ENCODE measurements around the gene HNRNPK.
"Not testable (repeated sequence)": the region's sequence is repeated elsewhere in the genome, so short reads cannot be mapped to it uniquely, and the experiment has no call there.

HNRNPK gene

GRCh38 chr9:83965350-83966208 is 14.4 kb downstream of the HNRNPK start:
- no peak for TF ChIP-seq ZNF274 (IDR thresholded peaks at IDR 0.05; ENCODE audit: low read depth, low read length)
- H3K4me3 ChIP-seq (ENCODE audit: low read length), result no peak overlapping the region

GRCh38 chr9:83964973-83965349 is 15.1 kb downstream of the HNRNPK start:
- H3K4me3 ChIP-seq (ENCODE audit: low read length), result no peak overlapping the region
- no peak for TF ChIP-seq ZNF274 (IDR thresholded peaks at IDR 0.05; ENCODE audit: low read depth, low read length)

GRCh38 chr9:83962165-83962564 is 17.9 kb downstream of the HNRNPK start:
- no peak for TF ChIP-seq ZNF274 (IDR thresholded peaks at IDR 0.05; ENCODE audit: low read depth, low read length)
- H3K4me3 ChIP-seq (ENCODE audit: low read length), result no peak overlapping the region

GRCh38 chr9:83960991-83961390 is 19.0 kb downstream of the HNRNPK start:
- H3K4me3 ChIP-seq (ENCODE audit: low read length), result no peak overlapping the region
- no peak for TF ChIP-seq ZNF274 (IDR thresholded peaks at IDR 0.05; ENCODE audit: low read depth, low read length)

GRCh38 chr9:83959061-83959460 is 21.0 kb downstream of the HNRNPK start:
- no peak overlapping the region for H3K4me3 ChIP-seq (ENCODE audit: low read length)
- TF ChIP-seq ZNF274 (IDR thresholded peaks at IDR 0.05; ENCODE audit: low read depth, low read length), result no peak

GRCh38 chr9:83957248-83957513 is 22.8 kb downstream of the HNRNPK start:
- TF ChIP-seq ZNF274 (IDR thresholded peaks at IDR 0.05; ENCODE audit: low read depth, low read length), result no peak
- peak overlapping the region; percentile 63; the same call in 1 of the 2 replicates for H3K4me3 ChIP-seq (ENCODE audit: low read length)

GRCh38 chr9:83956436-83957247 is 23.4 kb downstream of the HNRNPK start:
- H3K4me3 ChIP-seq (ENCODE audit: low read length), result peak overlapping the region; percentile 63; the same call in 1 of the 2 replicates
- no peak for TF ChIP-seq ZNF274 (IDR thresholded peaks at IDR 0.05; ENCODE audit: low read depth, low read length)

- peak overlapping the region; percentile 63; the same call in 1 of the 2 replicates for H3K4me3 ChIP-seq (ENCODE audit: low read length)
- no peak for TF ChIP-seq ZNF274 (IDR thresholded peaks at IDR 0.05; ENCODE audit: low read depth, low read length)
Measured at GRCh38 chr9:83956086-83956435, 24.0 kb downstream of the HNRNPK start.

GRCh38 chr9:83948096-83948495 is 31.9 kb downstream of the HNRNPK start:
- not testable (repeated sequence) for H3K4me3 ChIP-seq (ENCODE audit: low read length)

GRCh38 chr9:83940590-83941303 is 39.3 kb downstream of the HNRNPK start:
- TF ChIP-seq ZNF274 (IDR thresholded peaks at IDR 0.05; ENCODE audit: low read depth, low read length), result no peak
- H3K4me3 ChIP-seq (ENCODE audit: low read length), result no peak overlapping the region

- no peak overlapping the region for H3K4me3 ChIP-seq (ENCODE audit: low read length)
- no peak for TF ChIP-seq ZNF274 (IDR thresholded peaks at IDR 0.05; ENCODE audit: low read depth, low read length)
Measured at GRCh38 chr9:83937861-83938455, 42.1 kb downstream of the HNRNPK start.

GRCh38 chr9:83936523-83936922 is 43.5 kb downstream of the HNRNPK start:
- TF ChIP-seq ZNF274 (IDR thresholded peaks at IDR 0.05; ENCODE audit: low read depth, low read length), result no peak
- no peak overlapping the region for H3K4me3 ChIP-seq (ENCODE audit: low read length)

- no peak overlapping the region for H3K4me3 ChIP-seq (ENCODE audit: low read length)
- TF ChIP-seq ZNF274 (IDR thresholded peaks at IDR 0.05; ENCODE audit: low read depth, low read length), result no peak
Measured at GRCh38 chr9:83935276-83935935, 44.6 kb downstream of the HNRNPK start.

All from GM08714 (cell line).